GM12864 (cell line): ENCODE results near the gene ISL1.

Source experiments
- DNase-seq: peaks from one replicate; pipeline ENCODE4 v3.0.0-alpha.2; 2011; ENCODE audit warnings: low read depth
- H3K4me3 ChIP-seq: 2 replicates; pipeline ENCODE4 v1.5.1; 2011; ENCODE audit warnings: mild to moderate bottlenecking, low read depth, low read length, control low read depth
- TF ChIP-seq, protein P1 (sequence below): IDR thresholded peaks from 2 replicates; pipeline ENCODE4 v1.5.1; 2011; ENCODE audit warnings: low read depth, mild to moderate bottlenecking, moderate library complexity, low read length, control low read depth, inconsistent platforms; ENCODE audit errors: missing control alignments

Gene ISL1

GRCh38 chr5:51386916-51387883, 4.0 kb downstream of the ISL1 start:
- H3K4me3 ChIP-seq = no peak overlapping the region
- DNase-seq = no peak
- TF ChIP-seq, protein P1, sequence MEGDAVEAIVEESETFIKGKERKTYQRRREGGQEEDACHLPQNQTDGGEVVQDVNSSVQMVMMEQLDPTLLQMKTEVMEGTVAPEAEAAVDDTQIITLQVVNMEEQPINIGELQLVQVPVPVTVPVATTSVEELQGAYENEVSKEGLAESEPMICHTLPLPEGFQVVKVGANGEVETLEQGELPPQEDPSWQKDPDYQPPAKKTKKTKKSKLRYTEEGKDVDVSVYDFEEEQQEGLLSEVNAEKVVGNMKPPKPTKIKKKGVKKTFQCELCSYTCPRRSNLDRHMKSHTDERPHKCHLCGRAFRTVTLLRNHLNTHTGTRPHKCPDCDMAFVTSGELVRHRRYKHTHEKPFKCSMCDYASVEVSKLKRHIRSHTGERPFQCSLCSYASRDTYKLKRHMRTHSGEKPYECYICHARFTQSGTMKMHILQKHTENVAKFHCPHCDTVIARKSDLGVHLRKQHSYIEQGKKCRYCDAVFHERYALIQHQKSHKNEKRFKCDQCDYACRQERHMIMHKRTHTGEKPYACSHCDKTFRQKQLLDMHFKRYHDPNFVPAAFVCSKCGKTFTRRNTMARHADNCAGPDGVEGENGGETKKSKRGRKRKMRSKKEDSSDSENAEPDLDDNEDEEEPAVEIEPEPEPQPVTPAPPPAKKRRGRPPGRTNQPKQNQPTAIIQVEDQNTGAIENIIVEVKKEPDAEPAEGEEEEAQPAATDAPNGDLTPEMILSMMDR = no peak

GRCh38 chr5:51387884-51388275, 4.6 kb downstream of the ISL1 start:
- no peak for DNase-seq
- TF ChIP-seq, protein P1 = no peak
- no peak overlapping the region for H3K4me3 ChIP-seq

- H3K4me3 ChIP-seq = no peak overlapping the region
Observed at GRCh38 chr5:51388488-51389287, 5.4 kb downstream of the ISL1 start.

DNA sequence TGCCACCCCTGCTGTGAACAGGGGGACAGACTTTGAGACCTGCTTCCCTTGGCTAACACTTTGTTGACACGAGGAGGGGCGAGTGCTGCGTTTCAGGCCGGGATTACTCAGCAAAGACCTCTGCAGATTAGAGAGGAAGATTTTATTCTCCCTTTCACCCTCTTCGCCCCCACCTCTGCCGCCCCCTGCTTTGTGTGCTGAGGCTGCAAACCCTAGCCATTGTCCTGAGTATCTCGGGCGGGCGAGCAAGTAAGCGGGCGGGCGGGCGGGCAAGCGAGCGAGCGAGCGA, 6.0 kb downstream of the ISL1 start:
- no peak for DNase-seq
- TF ChIP-seq, protein P1 = no peak
- H3K4me3 ChIP-seq = no peak overlapping the region

More at GRCh38 chr5:51388488-51389287, 5.4 kb downstream of the ISL1 start:
- no peak for DNase-seq
- TF ChIP-seq, protein P1 = no peak

GRCh38 chr5:51389577-51390463, 6.6 kb downstream of the ISL1 start:
- no peak for DNase-seq
- TF ChIP-seq, protein P1 = no peak
- no peak overlapping the region for H3K4me3 ChIP-seq

- no peak for DNase-seq
- H3K4me3 ChIP-seq = no peak overlapping the region
- TF ChIP-seq, protein P1 = no peak
Observed at GRCh38 chr5:51391175-51391574, 7.9 kb downstream of the ISL1 start.
